ENCODE measurements around the gene NAALADL1.

The NAALADL1 gene

DNA sequence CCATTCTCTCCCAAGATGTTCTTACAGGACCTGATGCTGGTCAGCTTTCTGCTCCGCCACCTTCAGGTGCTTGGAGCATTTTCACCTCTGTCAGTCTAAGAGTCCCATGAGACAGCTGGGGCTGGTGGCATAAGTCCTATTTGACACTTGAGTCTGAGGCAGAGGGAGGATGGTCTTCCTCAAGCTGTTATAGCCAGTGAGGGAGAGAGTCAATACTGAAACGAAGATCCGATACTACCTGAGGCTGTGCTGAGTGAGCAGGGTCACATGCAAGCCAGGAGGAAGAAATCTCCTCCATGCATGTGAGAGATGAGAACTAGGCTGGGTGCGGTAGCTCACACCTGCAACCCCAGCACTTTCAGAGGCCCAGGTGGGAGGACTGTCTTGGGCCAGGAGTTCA, 31.3 kb upstream of the NAALADL1 start:
- TF ChIP-seq CTCF (IDR thresholded peaks at IDR 0.05; ENCODE audit: borderline replicate concordance, control extremely low read depth, extremely low read depth, insufficient read depth, missing control alignments) = no peak
- in situ Hi-C loops (cut with MboI; ENCODE audit: low sequenced_read_pairs, unreplicated experiment) = no loop called here
- no peak for DNase-seq (ENCODE audit: low spot score)

GRCh38 chr11:65087827-65088226, 29.5 kb upstream of the NAALADL1 start:
- in situ Hi-C loops (cut with MboI; ENCODE audit: low sequenced_read_pairs, unreplicated experiment) = no loop called here
- no peak for DNase-seq (ENCODE audit: low spot score)
- no peak for TF ChIP-seq CTCF (IDR thresholded peaks at IDR 0.05; ENCODE audit: borderline replicate concordance, control extremely low read depth, extremely low read depth, insufficient read depth, missing control alignments)

DNA sequence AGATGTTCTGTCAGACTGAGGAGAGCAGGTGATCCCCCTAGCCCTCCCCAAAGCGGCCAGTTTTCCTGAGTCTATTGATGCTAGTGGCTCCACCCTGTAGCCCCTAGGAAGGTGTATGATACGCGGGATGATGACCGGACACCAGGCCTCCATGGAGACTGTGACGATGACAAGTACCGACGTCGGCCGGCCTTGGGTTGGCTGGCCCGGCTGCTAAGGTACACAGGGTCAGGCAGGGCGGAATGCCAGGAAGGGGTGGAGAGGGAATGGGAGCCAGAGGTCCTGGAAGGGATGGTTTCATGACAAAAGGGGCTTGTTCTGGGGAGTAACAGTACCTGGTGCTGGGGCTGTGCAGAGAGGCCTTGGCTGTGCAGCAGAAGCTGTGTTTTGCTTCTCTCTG, 28.9 kb upstream of the NAALADL1 start:
- no peak for TF ChIP-seq CTCF (IDR thresholded peaks at IDR 0.05; ENCODE audit: borderline replicate concordance, control extremely low read depth, extremely low read depth, insufficient read depth, missing control alignments)
- in situ Hi-C loops (cut with MboI; ENCODE audit: low sequenced_read_pairs, unreplicated experiment) = no loop called here
- DNase-seq (ENCODE audit: low spot score) = peak; percentile 11

- DNase-seq (ENCODE audit: low spot score) = no peak
- in situ Hi-C loops (cut with MboI; ENCODE audit: low sequenced_read_pairs, unreplicated experiment) = no loop called here
- TF ChIP-seq CTCF (IDR thresholded peaks at IDR 0.05; ENCODE audit: borderline replicate concordance, control extremely low read depth, extremely low read depth, insufficient read depth, missing control alignments) = no peak
Observed at GRCh38 chr11:65086809-65087208, 28.5 kb upstream of the NAALADL1 start.

GRCh38 chr11:65085446-65085845, 27.1 kb upstream of the NAALADL1 start:
- no peak for DNase-seq (ENCODE audit: low spot score)
- no peak for TF ChIP-seq CTCF (IDR thresholded peaks at IDR 0.05; ENCODE audit: borderline replicate concordance, control extremely low read depth, extremely low read depth, insufficient read depth, missing control alignments)
- in situ Hi-C loops (cut with MboI; ENCODE audit: low sequenced_read_pairs, unreplicated experiment) = no loop called here

DNA sequence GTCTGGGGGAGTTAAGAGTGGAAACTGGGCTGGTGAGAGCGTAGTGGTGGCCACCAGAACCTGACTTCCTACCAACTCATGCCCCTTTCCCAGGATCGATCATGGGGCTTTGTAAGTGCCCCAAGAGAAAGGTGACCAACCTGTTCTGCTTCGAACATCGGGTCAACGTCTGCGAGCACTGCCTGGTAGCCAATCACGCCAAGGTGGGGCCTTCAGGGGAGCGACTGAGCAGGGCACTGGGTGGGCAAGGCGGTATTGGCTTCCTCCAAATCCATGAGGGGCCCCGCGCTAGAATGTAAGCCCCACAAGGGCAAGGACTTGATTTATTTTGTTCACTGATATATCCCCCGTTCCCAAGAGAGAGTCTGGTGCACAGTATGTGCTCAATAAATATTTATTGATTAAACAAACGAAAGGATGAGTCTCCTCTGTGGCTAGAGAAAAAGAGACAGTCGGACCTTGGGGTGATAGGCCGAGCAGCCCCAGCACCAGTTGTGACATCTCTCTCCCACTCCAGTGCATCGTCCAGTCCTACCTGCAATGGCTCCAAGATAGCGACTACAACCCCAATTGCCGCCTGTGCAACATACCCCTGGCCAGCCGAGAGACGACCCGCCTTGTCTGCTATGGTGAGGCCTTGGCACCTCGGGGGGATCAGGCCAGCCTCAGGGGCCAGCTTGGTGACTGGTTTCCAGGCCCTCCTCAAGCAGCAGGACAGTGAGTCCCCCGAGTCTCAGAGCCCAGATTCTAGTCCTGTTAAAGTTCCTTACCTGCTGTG, 26.4 kb upstream of the NAALADL1 start:
- no peak for DNase-seq (ENCODE audit: low spot score)
- no peak for TF ChIP-seq CTCF (IDR thresholded peaks at IDR 0.05; ENCODE audit: borderline replicate concordance, control extremely low read depth, extremely low read depth, insufficient read depth, missing control alignments)

More for the DNA sequence above, 26.4 kb upstream of the NAALADL1 start:
- in situ Hi-C loops (cut with MboI; ENCODE audit: low sequenced_read_pairs, unreplicated experiment) = no loop called here

Measured in GM13976 (cell line).